Prostate gland (tissue), 2 donors: ENCODE measurements around the gene PRMT5.

Experiments
- POLR2A ChIP-seq: fragments of 450-650 bp; IDR thresholded peaks from one replicate; pipeline ENCODE4 v1.6.1; 2016; ENCODE audit warnings: antibody characterized with exemption, mild to moderate bottlenecking
- TF ChIP-seq, protein P1 (sequence below), 4 experiments: fragments of 200-600 bp in 2 of 4; fragments of 450-650 bp in 2 of 4; sonication (generic) in 2 of 4; IDR thresholded peaks; 1 replicate in 3 of 4; 2 replicates in 1 of 4; pipeline ENCODE4 v1.5.1; 2016 to 2019; ENCODE audit warnings: antibody characterized with exemption in 4 of 4, mild to moderate bottlenecking in 2 of 4, moderate library complexity in 2 of 4

DNA sequence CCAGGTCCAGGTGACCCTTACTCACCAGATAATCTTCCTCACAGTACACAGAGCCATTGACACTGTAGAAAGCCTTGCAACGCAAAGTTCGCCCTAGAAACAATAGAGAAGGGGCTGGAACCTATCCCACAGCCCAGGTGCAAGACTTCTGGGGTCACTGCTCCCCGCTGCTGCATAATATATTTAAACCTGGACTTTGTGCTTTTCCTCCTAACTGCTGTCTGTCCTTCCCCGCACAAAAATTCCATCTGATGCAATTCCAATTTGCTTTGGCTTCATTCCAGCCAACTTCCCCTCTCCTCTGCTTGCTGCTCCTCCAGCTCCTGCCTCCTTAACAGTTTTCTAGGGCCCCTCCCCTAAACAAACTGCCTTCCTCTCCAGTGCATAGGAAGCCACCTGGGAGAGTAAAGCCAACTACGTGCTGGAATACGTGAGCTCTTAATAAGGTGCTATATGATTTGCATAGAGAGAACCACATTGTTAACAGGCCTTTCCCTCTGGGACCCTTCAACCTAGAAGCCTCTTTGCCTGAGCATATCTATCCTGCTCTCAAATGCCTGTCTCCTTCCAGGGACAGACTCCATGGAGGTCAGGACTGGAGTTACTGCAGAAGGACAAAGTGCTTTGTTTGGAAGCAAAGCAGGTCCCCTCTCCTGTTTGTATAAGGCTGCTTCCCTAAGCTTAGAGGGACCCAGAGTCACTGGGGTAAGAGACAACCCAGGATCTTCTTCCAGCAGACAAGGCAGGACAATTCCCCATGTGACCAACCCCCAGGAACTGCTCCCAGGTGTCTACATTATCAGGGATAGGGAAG lies 47.7 kb upstream of the PRMT5 start:
- TF ChIP-seq, protein P1, sequence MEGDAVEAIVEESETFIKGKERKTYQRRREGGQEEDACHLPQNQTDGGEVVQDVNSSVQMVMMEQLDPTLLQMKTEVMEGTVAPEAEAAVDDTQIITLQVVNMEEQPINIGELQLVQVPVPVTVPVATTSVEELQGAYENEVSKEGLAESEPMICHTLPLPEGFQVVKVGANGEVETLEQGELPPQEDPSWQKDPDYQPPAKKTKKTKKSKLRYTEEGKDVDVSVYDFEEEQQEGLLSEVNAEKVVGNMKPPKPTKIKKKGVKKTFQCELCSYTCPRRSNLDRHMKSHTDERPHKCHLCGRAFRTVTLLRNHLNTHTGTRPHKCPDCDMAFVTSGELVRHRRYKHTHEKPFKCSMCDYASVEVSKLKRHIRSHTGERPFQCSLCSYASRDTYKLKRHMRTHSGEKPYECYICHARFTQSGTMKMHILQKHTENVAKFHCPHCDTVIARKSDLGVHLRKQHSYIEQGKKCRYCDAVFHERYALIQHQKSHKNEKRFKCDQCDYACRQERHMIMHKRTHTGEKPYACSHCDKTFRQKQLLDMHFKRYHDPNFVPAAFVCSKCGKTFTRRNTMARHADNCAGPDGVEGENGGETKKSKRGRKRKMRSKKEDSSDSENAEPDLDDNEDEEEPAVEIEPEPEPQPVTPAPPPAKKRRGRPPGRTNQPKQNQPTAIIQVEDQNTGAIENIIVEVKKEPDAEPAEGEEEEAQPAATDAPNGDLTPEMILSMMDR (IDR thresholded peaks at IDR 0.05), result no peak
- TF ChIP-seq POLR2A, result no peak
